IMR-90 (cell line): Measurements from ENCODE around the gene SGO1. TPM values are rescaled to one million over a fixed set of nuclear protein-coding genes. Genes with fewer than 3 reads are reported as not detected.

Experiments
- ATAC-seq: fragments of 200-7000 bp; cut with Tn5 transposase; 2 replicates; pipeline ENCODE4 v1.9.1; 2020; ENCODE audit warnings: low read depth, mild to moderate bottlenecking, moderate library complexity
- BruUV-seq: library from RNA; stranded (reverse); fragments of 400-500 nt; replicated peaks from 2 replicates; lab custom pipeline; 2021; lab: Mats Ljungman, UMichigan
- CTCF ChIA-PET: fragments of 300-600 bp; formaldehyde crosslinking; extraction: SDS; loops from one replicate; lab custom pipeline; 2021; ENCODE audit warnings: antibody characterized with exemption; lab: Yijun Ruan, JAX
- POLR2A ChIA-PET: fragments of 300-600 bp; sonication (Branson Sonifier 250); formaldehyde crosslinking; loops from one replicate; lab custom pipeline; 2022; ENCODE audit warnings: antibody characterized with exemption; ENCODE audit not compliant: unreplicated experiment; lab: Charles Lee
- DNase-seq: peaks from one replicate; pipeline ENCODE4 v3.0.0; 2013
- H2AFZ ChIP-seq: replicated peaks from 2 replicates; pipeline ENCODE3; 2013; ENCODE audit warnings: low read length, mild to moderate bottlenecking; ENCODE audit not compliant: poor library complexity
- H2AK5ac ChIP-seq: 2 replicates; pipeline ENCODE4 v1.6.1; 2013; ENCODE audit warnings: low read depth, low read length, inconsistent platforms
- H2AK9ac ChIP-seq: replicated peaks from 2 replicates; pipeline ENCODE3; 2013; ENCODE audit warnings: mild to moderate bottlenecking, low read depth, low read length, moderate library complexity; ENCODE audit not compliant: poor library complexity
- H2BK120ac ChIP-seq: 2 replicates; pipeline ENCODE4 v1.6.1; 2013; ENCODE audit warnings: low read depth, low read length, inconsistent platforms
- H2BK15ac ChIP-seq: 3 replicates; pipeline ENCODE4 v1.6.1; 2013; ENCODE audit warnings: low read depth, low read length, inconsistent platforms
- H2BK20ac ChIP-seq: 2 replicates; pipeline ENCODE4 v1.6.1; 2013; ENCODE audit warnings: low read depth, mild to moderate bottlenecking, inconsistent platforms, low read length, moderate library complexity
- H2BK5ac ChIP-seq: 2 replicates; pipeline ENCODE4 v1.6.1; 2013; ENCODE audit warnings: mild to moderate bottlenecking, low read depth, low read length, inconsistent platforms; ENCODE audit not compliant: poor library complexity, severe bottlenecking
- H3K14ac ChIP-seq: replicated peaks from 2 replicates; pipeline ENCODE4 v1.6.1; 2013; ENCODE audit warnings: low read depth, low read length, inconsistent platforms
- H3K18ac ChIP-seq: 2 replicates; pipeline ENCODE4 v1.6.1; 2013; ENCODE audit warnings: low read depth, low read length, control low read depth
- H3K23ac ChIP-seq: 2 replicates; pipeline ENCODE4 v1.6.1; 2013; ENCODE audit warnings: low read depth, low read length, inconsistent platforms
- H3K27ac ChIP-seq: 2 replicates; pipeline ENCODE4 v1.5.1; 2013; ENCODE audit warnings: mild to moderate bottlenecking, control low read depth, low read length; ENCODE audit not compliant: insufficient read depth
- H3K27me3 ChIP-seq: 2 replicates; pipeline ENCODE4 v1.6.1; 2013; ENCODE audit warnings: low read length; ENCODE audit not compliant: control insufficient read depth, insufficient read depth
- H3K36me3 ChIP-seq: 2 replicates; pipeline ENCODE4 v1.6.1; 2013; ENCODE audit warnings: low read length, mixed read lengths; ENCODE audit not compliant: control insufficient read depth, insufficient read depth
- H3K4ac ChIP-seq: 2 replicates; pipeline ENCODE4 v1.6.1; 2013; ENCODE audit warnings: low read depth, low read length, inconsistent platforms
- H3K4me1 ChIP-seq: 2 replicates; pipeline ENCODE4 v1.6.1; 2013; ENCODE audit warnings: low read length, mixed read lengths; ENCODE audit not compliant: control insufficient read depth, insufficient read depth
- H3K4me2 ChIP-seq: 2 replicates; pipeline ENCODE4 v1.6.1; 2013; ENCODE audit warnings: low read depth, mild to moderate bottlenecking, control low read depth, low read length, moderate library complexity
- H3K4me3 ChIP-seq: 2 replicates; pipeline ENCODE4 v1.5.1; 2013; ENCODE audit warnings: low read depth, mild to moderate bottlenecking, control low read depth, low read length, moderate library complexity; ENCODE audit not compliant: insufficient read depth
- H3K56ac ChIP-seq: 2 replicates; pipeline ENCODE4 v1.6.1; 2013; ENCODE audit warnings: low read length, inconsistent platforms; ENCODE audit not compliant: insufficient read depth; ENCODE audit errors: extremely low read depth
- H3K79me1 ChIP-seq, 2 experiments: 2 replicates each; pipeline ENCODE4 v1.6.1; 2013; ENCODE audit warnings: low read length in 2 of 2, inconsistent platforms in 1 of 2, low read depth in 1 of 2
- H3K9ac ChIP-seq: 2 replicates; pipeline ENCODE4 v1.6.1; 2013; ENCODE audit warnings: low read depth, low read length, control low read depth
- H3K9me1 ChIP-seq: 2 replicates; pipeline ENCODE4 v1.6.1; 2013; ENCODE audit warnings: low read length, inconsistent platforms; ENCODE audit not compliant: insufficient read depth
- H3K9me3 ChIP-seq: 2 replicates; pipeline ENCODE4 v1.6.1; 2013; ENCODE audit warnings: low read length; ENCODE audit not compliant: control insufficient read depth, insufficient read depth
- H4K20me1 ChIP-seq: 2 replicates; pipeline ENCODE4 v1.6.1; 2013; ENCODE audit warnings: low read length, inconsistent platforms; ENCODE audit not compliant: insufficient read depth
- H4K5ac ChIP-seq: 2 replicates; pipeline ENCODE4 v1.6.1; 2013; ENCODE audit warnings: mild to moderate bottlenecking, low read depth, low read length, control low read depth
- H4K8ac ChIP-seq, 2 experiments: 2 replicates each; pipeline ENCODE4 v1.6.1; 2013; ENCODE audit warnings: low read depth in 2 of 2, low read length in 2 of 2, control low read depth in 1 of 2, inconsistent platforms in 1 of 2
- H4K91ac ChIP-seq: 2 replicates; pipeline ENCODE4 v1.6.1; 2013; ENCODE audit warnings: low read depth, low read length, inconsistent platforms; ENCODE audit not compliant: insufficient read depth
- BHLHE40 ChIP-seq: fragments of 150-350 bp; IDR thresholded peaks from 2 replicates; pipeline ENCODE4 v1.6.1; 2016; ENCODE audit warnings: mild to moderate bottlenecking, low read depth, low read length
- CEBPB ChIP-seq: IDR thresholded peaks from 2 replicates; pipeline ENCODE4 v1.6.1; 2012; ENCODE audit warnings: low read depth, low read length, improper control_type of control experiment
- CHD1 ChIP-seq: IDR thresholded peaks from 2 replicates; pipeline ENCODE4 v1.6.1; 2012; ENCODE audit warnings: low read depth, low read length, improper control_type of control experiment
- ELK1 ChIP-seq: fragments of 150-350 bp; IDR thresholded peaks from 2 replicates; pipeline ENCODE4 v1.6.1; 2016; ENCODE audit warnings: low read depth, mild to moderate bottlenecking, low read length, moderate library complexity, borderline replicate concordance
- FOS ChIP-seq: fragments of 150-350 bp; IDR thresholded peaks from 2 replicates; pipeline ENCODE4 v1.6.1; 2016; ENCODE audit warnings: low read depth, low read length
- MAFK ChIP-seq: IDR thresholded peaks from 2 replicates; pipeline ENCODE4 v1.6.1; 2012; ENCODE audit warnings: low read depth, low read length, improper control_type of control experiment
- MAZ ChIP-seq: IDR thresholded peaks from 2 replicates; pipeline ENCODE4 v1.6.1; 2012; ENCODE audit warnings: low read depth, mild to moderate bottlenecking, low read length, improper control_type of control experiment, moderate library complexity, borderline replicate concordance
- MXI1 ChIP-seq: IDR thresholded peaks from 2 replicates; pipeline ENCODE4 v1.6.1; 2012; ENCODE audit warnings: low read depth, mild to moderate bottlenecking, low read length, moderate library complexity, borderline replicate concordance
- NFE2L2 ChIP-seq: fragments of 150-350 bp; IDR thresholded peaks from 2 replicates; pipeline ENCODE4 v1.6.1; 2016; ENCODE audit warnings: low read depth, mild to moderate bottlenecking, low read length
- POLR2A ChIP-seq: IDR thresholded peaks from 2 replicates; pipeline ENCODE4 v1.6.1; 2012; ENCODE audit warnings: mild to moderate bottlenecking, low read depth, low read length
- RAD21 ChIP-seq: IDR thresholded peaks from 2 replicates; pipeline ENCODE4 v1.6.1; 2012; ENCODE audit warnings: low read length, improper control_type of control experiment
- RFX5 ChIP-seq: IDR thresholded peaks from 2 replicates; pipeline ENCODE4 v1.8.0; 2012; ENCODE audit warnings: low read depth, mild to moderate bottlenecking, low read length, moderate library complexity
- SMC3 ChIP-seq: fragments of 150-350 bp; IDR thresholded peaks from 2 replicates; pipeline ENCODE4 v1.6.1; 2016; ENCODE audit warnings: low read depth, mild to moderate bottlenecking, antibody characterized with exemption, low read length, moderate library complexity
- WGBS, 2 experiments: methylation state at CpG; one replicate each; pipeline versions ENCODE4 v1.1.5 to v1.1.7; 2013; ENCODE audit warnings: missing lambda C conversion rate in 2 of 2; ENCODE audit not compliant: insufficient read length in 1 of 2; ENCODE audit errors: extremely low coverage in 2 of 2; 5-methylcytosine and 5-hydroxymethylcytosine counted together
- dilution Hi-C: fragments of 300-500 bp; cut with HindIII; formaldehyde crosslinking; loops from one replicate; pipeline ENCODE4 v1.14.3; 2018; ENCODE audit warnings: low sequenced_read_pairs; ENCODE audit not compliant: unreplicated experiment
- in situ Hi-C: fragments of 300-500 bp; cut with MboI; formaldehyde crosslinking; loops from 3 replicates; pipeline ENCODE4 v1.14.3; 2019; ENCODE audit warnings: low sequenced_read_pairs, inconsistent platforms, mixed read lengths
- intact Hi-C: fragments of 100-400 bp; cut with micrococcal nuclease; formaldehyde crosslinking; loops from 2 replicates; pipeline ENCODE4 v1.10.0; 2022
- polyA plus RNA-seq, 3 experiments: library from polyadenylated mRNA; depleted of rRNA; stranded (reverse); fragments of >200 nt; gene quantifications; 2 replicates each; pipeline ENCODE4 v1.2.3, GENCODE V29; 2012; ENCODE audit warnings: low replicate concordance in 1 of 3
- total RNA-seq: library from RNA; depleted of rRNA; stranded (reverse); fragments of >200 nt; gene quantifications from 2 replicates; pipeline ENCODE4 v1.2.3, GENCODE V29; 2012
- TF ChIP-seq, protein P1 (sequence below): conservative IDR thresholded peaks from 2 replicates; pipeline ENCODE4 v1.5.1; 2012; ENCODE audit warnings: mild to moderate bottlenecking, low read depth, low read length, improper control_type of control experiment
- TF ChIP-seq, protein P2 (sequence below): fragments of 150-350 bp; IDR thresholded peaks from 2 replicates; pipeline ENCODE4 v1.6.1; 2017; ENCODE audit warnings: mild to moderate bottlenecking, antibody characterized with exemption, low read length, low read depth

SGO1 gene
- total and polyA plus RNA-seq, 2 of the 4 experiments (the other 2 are of a cell fraction): 3.2 to 5.2 TPM

DNA sequence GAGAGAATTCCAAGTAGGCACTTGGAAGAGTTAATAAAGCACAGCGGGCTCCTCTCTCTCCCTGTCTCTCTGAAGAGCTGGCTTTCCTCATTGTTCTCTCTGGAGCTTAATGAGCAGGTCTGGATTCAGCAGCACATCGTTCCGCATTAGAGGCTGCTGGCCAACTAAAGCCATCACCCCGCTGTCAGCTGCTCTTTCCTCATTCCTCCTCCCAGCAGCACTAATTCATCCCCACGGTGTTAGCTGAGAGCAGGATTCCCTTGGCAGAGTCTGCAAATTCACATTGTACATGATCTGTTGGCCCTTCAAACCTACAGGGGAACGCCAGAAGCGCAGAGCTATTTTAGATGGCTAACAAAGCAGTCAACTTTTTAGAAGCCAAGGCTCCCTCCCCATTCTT, 44.2 kb downstream of the SGO1 start:
- Histone ChIP-seq H3K4me3 (no peak overlapping the region), H3K9me3 (no peaks in the 10 kb centered on the region), H3K4me2 (no peak overlapping the region), H3K27ac (no peak overlapping the region), H3K14ac (no peak overlapping the region; the same call in 1 of the 2 replicates), H2AK5ac (no peak overlapping the region), H3K9ac (no peak overlapping the region), H3K36me3 (no peaks in the 10 kb centered on the region), H3K18ac (no peak overlapping the region), H4K91ac (no peak overlapping the region), H2BK5ac (no peak overlapping the region), H4K8ac (no peak overlapping the region), H3K27me3 (no peaks in the 10 kb centered on the region), H3K4ac (no peak overlapping the region), H2BK120ac (no peak overlapping the region), H3K9me1 (no peaks in the 10 kb centered on the region), H2AK9ac (no peak overlapping the region), H3K56ac (no peak overlapping the region), H4K5ac (no peak overlapping the region), H2BK15ac (no peak overlapping the region), H2BK20ac (no peak overlapping the region), H4K20me1 (no peaks in the 10 kb centered on the region), H2AFZ (no peak overlapping the region), H3K23ac (no peak overlapping the region), H3K79me1 (no peaks in the 10 kb centered on the region), H3K4me1 (no peaks in the 10 kb centered on the region)
- BruUV-seq: no TSS peak
- CTCF ChIA-PET: interaction anchor here (0.7 kb wide), 1 partner anchor 437 kb away, joined by 3 read pairs; no protein-coding TSS in a partner anchor
- dilution Hi-C loops (no loop called here), in situ Hi-C loops (no loop called here), intact Hi-C loops (no loop called here)
- POLR2A ChIA-PET: interaction anchor here (1.0 kb wide), 1 partner anchor 10 kb away, joined by 3 read pairs; no protein-coding TSS in a partner anchor
- 33% methylated on average over 1 of the region's 7 CpGs; no CpG with 5 or more reads in 1 of the 2 experiments for WGBS, 2 experiments
- DNase-seq: no peak
- peak; percentile 27; the same call in 1 of the 2 replicates for ATAC-seq
- TF ChIP-seq SMC3 (no peak), MAZ (no peak), POLR2A (no peak), MAFK (no peak), ELK1 (no peak), RAD21 (no peak), NFE2L2 (no peak), BHLHE40 (no peak), RFX5 (no peak), MXI1 (no peak), FOS (no peak), CEBPB (no peak), CHD1 (no peak)
- TF ChIP-seq, protein P1, sequence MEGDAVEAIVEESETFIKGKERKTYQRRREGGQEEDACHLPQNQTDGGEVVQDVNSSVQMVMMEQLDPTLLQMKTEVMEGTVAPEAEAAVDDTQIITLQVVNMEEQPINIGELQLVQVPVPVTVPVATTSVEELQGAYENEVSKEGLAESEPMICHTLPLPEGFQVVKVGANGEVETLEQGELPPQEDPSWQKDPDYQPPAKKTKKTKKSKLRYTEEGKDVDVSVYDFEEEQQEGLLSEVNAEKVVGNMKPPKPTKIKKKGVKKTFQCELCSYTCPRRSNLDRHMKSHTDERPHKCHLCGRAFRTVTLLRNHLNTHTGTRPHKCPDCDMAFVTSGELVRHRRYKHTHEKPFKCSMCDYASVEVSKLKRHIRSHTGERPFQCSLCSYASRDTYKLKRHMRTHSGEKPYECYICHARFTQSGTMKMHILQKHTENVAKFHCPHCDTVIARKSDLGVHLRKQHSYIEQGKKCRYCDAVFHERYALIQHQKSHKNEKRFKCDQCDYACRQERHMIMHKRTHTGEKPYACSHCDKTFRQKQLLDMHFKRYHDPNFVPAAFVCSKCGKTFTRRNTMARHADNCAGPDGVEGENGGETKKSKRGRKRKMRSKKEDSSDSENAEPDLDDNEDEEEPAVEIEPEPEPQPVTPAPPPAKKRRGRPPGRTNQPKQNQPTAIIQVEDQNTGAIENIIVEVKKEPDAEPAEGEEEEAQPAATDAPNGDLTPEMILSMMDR: no peak
- TF ChIP-seq, protein P2, sequence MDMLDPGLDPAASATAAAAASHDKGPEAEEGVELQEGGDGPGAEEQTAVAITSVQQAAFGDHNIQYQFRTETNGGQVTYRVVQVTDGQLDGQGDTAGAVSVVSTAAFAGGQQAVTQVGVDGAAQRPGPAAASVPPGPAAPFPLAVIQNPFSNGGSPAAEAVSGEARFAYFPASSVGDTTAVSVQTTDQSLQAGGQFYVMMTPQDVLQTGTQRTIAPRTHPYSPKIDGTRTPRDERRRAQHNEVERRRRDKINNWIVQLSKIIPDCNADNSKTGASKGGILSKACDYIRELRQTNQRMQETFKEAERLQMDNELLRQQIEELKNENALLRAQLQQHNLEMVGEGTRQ: no peak
